OCI-LY7 (cell line): ENCODE data around the gene MANSC1.

Experiments
- CTCF ChIP-seq: fragments of 200-600 bp; sonication (generic); conservative IDR thresholded peaks from 2 replicates; pipeline ENCODE4 v1.5.1; 2014; ENCODE audit warnings: mild to moderate bottlenecking, antibody characterized with exemption, low read length, moderate library complexity, mixed read lengths
- EZH2phosphoT487 ChIP-seq: fragments of 200-600 bp; sonication (generic); IDR thresholded peaks from 2 replicates; pipeline ENCODE4 v1.6.1; 2018; ENCODE audit warnings: low read depth, borderline replicate concordance, mild to moderate bottlenecking, mixed run types, antibody characterized with exemption, low read length, moderate library complexity, mixed read lengths

GRCh38 chr12:12358528-12358927 lies 8.5 kb upstream of the MANSC1 start:
- TF ChIP-seq CTCF (no peak), EZH2phosphoT487 (no peak)
